SK-N-SH treated with all-trans-retinoic acid at 6 μM for 48 hours (cell line): ENCODE results near the gene MRPL16.

Source experiments
- ATAC-seq: fragments of 200-7000 bp; cut with Tn5 transposase; 3 replicates; pipeline ENCODE4 v1.9.1; 2020; ENCODE audit warnings: mild to moderate bottlenecking, moderate library complexity
- ARNTL ChIP-seq: fragments of 450-650 bp; formaldehyde crosslinking; IDR thresholded peaks from 2 replicates; pipeline ENCODE4 v1.5.0; 2020; ENCODE audit warnings: low read depth, mild to moderate bottlenecking, moderate library complexity, borderline replicate concordance
- BACH2 ChIP-seq: fragments of 250-450 bp; sonication (Bioruptor Pico); IDR thresholded peaks from 2 replicates; pipeline ENCODE4 v1.9.0; 2021; ENCODE audit warnings: mild to moderate bottlenecking, borderline replicate concordance
- CREB5 ChIP-seq: fragments of 250-450 bp; sonication (Bioruptor Pico); IDR thresholded peaks from 2 replicates; pipeline ENCODE4 v1.5.1; 2020; ENCODE audit warnings: low read depth, mild to moderate bottlenecking, moderate library complexity
- CSDC2 ChIP-seq: fragments of 250-450 bp; sonication (Bioruptor Pico); IDR thresholded peaks from 2 replicates; pipeline ENCODE4 v1.5.0; 2020; ENCODE audit warnings: mild to moderate bottlenecking, moderate library complexity
- CSRNP3 ChIP-seq: fragments of 250-450 bp; sonication (Bioruptor Pico); IDR thresholded peaks from 2 replicates; pipeline ENCODE4 v1.5.1; 2021; ENCODE audit warnings: mild to moderate bottlenecking, moderate library complexity
- ESRRG ChIP-seq: fragments of 250-450 bp; sonication (Bioruptor Pico); IDR thresholded peaks from 2 replicates; pipeline ENCODE4 v1.6.1; 2021; ENCODE audit warnings: mild to moderate bottlenecking
- GLIS3 ChIP-seq: fragments of 250-450 bp; sonication (Bioruptor Pico); IDR thresholded peaks from 2 replicates; pipeline ENCODE4 v1.5.0; 2020; ENCODE audit warnings: mild to moderate bottlenecking, moderate library complexity
- ISL1 ChIP-seq: fragments of 250-450 bp; sonication (Bioruptor Pico); IDR thresholded peaks from 2 replicates; pipeline ENCODE4 v2.1.2; 2022; ENCODE audit warnings: mild to moderate bottlenecking, moderate library complexity
- OSR1 ChIP-seq: fragments of 250-450 bp; sonication (Bioruptor Pico); IDR thresholded peaks from 2 replicates; pipeline ENCODE4 v1.8.0; 2022; ENCODE audit warnings: moderate library complexity, mild to moderate bottlenecking, inconsistent platforms
- PATZ1 ChIP-seq: fragments of 250-450 bp; sonication (Bioruptor Pico); IDR thresholded peaks from 2 replicates; pipeline ENCODE4 v1.8.0; 2020; ENCODE audit warnings: mild to moderate bottlenecking, moderate library complexity, borderline replicate concordance
- PPARA ChIP-seq: fragments of 250-450 bp; sonication (Bioruptor Pico); IDR thresholded peaks from 2 replicates; pipeline ENCODE4 v1.5.0; 2020; ENCODE audit warnings: mild to moderate bottlenecking, borderline replicate concordance
- RARB ChIP-seq: fragments of 250-450 bp; sonication (Bioruptor Pico); IDR thresholded peaks from 2 replicates; pipeline ENCODE4 v1.8.0; 2021; ENCODE audit warnings: mild to moderate bottlenecking, moderate library complexity
- SNAI2 ChIP-seq: fragments of 250-450 bp; sonication (Bioruptor Pico); IDR thresholded peaks from 2 replicates; pipeline ENCODE4 v1.5.0; 2020; ENCODE audit warnings: mild to moderate bottlenecking, moderate library complexity
- TCF4 ChIP-seq: fragments of 250-450 bp; sonication (Bioruptor Pico); IDR thresholded peaks from 2 replicates; pipeline ENCODE4 v1.8.0; 2021; ENCODE audit warnings: mild to moderate bottlenecking, moderate library complexity, borderline replicate concordance
- TOX ChIP-seq: fragments of 250-450 bp; sonication (Bioruptor Pico); IDR thresholded peaks from 2 replicates; pipeline ENCODE4 v1.8.0; 2021; ENCODE audit warnings: mild to moderate bottlenecking, moderate library complexity, borderline replicate concordance
- ZC3H10 ChIP-seq: fragments of 250-450 bp; sonication (Bioruptor Pico); IDR thresholded peaks from 2 replicates; pipeline ENCODE4 v1.5.1; 2021; ENCODE audit warnings: mild to moderate bottlenecking, moderate library complexity
- ZFP30 ChIP-seq: fragments of 450-650 bp; formaldehyde crosslinking; IDR thresholded peaks from 2 replicates; pipeline ENCODE4 v1.5.0; 2022; ENCODE audit warnings: mild to moderate bottlenecking, moderate library complexity
- ZNF565 ChIP-seq: fragments of 450-650 bp; formaldehyde crosslinking; conservative IDR thresholded peaks from 2 replicates; pipeline ENCODE4 v1.5.0; 2020; ENCODE audit warnings: low read depth, mild to moderate bottlenecking, moderate library complexity
- ZNF70 ChIP-seq: fragments of 450-650 bp; formaldehyde crosslinking; IDR thresholded peaks from 2 replicates; pipeline ENCODE4 v1.5.0; 2020; ENCODE audit warnings: mild to moderate bottlenecking, moderate library complexity
- ZNF8 ChIP-seq: fragments of 450-650 bp; formaldehyde crosslinking; IDR thresholded peaks from 2 replicates; pipeline ENCODE4 v1.5.0; 2020; ENCODE audit warnings: mild to moderate bottlenecking, moderate library complexity
- TF ChIP-seq, protein P1 (sequence below): fragments of 250-450 bp; sonication (Bioruptor Pico); IDR thresholded peaks from 2 replicates; pipeline ENCODE4 v1.8.0; 2021; ENCODE audit warnings: low read depth, mild to moderate bottlenecking, moderate library complexity, borderline replicate concordance
- TF ChIP-seq, protein P2 (sequence below): fragments of 250-450 bp; sonication (Bioruptor Pico); IDR thresholded peaks from 2 replicates; pipeline ENCODE4 v1.5.0; 2020; ENCODE audit warnings: mild to moderate bottlenecking, moderate library complexity

The MRPL16 gene

DNA sequence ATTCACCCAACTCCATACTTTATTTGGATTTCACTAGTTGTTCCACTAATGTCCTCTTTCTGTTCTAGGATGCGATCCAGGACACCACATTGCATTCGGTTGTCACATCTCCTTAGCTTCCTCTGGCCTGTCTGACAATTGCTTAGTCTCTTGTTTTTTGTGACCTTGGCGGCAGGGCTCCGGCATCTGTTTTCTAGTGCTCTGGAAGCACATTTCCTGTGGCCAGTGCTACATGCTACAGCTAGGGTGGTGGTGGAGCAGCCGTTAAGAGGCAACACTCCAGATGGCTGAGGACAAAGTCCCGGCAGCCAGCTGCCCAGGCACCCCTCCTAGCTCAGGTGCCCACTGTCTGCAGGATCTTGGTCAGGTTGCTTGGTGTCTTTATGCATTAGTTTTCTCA is 48.6 kb downstream of the MRPL16 start:
- TF ChIP-seq ZNF8 (no peak), PPARA (no peak), PATZ1 (CRISPR knock-in tag) (no peak), ZC3H10 (CRISPR knock-in tag) (no peak), GLIS3 (CRISPR knock-in tag) (no peak), BACH2 (no peak), ZNF565 (CRISPR knock-in tag) (no peak), RARB (CRISPR knock-in tag) (no peak), CSDC2 (CRISPR knock-in tag) (no peak), ZNF70 (CRISPR knock-in tag) (no peak), TOX (CRISPR knock-in tag) (no peak), ESRRG (CRISPR knock-in tag) (no peak), CREB5 (no peak), ZFP30 (CRISPR knock-in tag) (no peak), TCF4 (CRISPR knock-in tag) (no peak), OSR1 (CRISPR knock-in tag) (no peak), CSRNP3 (CRISPR knock-in tag) (no peak)
- TF ChIP-seq, protein P1, sequence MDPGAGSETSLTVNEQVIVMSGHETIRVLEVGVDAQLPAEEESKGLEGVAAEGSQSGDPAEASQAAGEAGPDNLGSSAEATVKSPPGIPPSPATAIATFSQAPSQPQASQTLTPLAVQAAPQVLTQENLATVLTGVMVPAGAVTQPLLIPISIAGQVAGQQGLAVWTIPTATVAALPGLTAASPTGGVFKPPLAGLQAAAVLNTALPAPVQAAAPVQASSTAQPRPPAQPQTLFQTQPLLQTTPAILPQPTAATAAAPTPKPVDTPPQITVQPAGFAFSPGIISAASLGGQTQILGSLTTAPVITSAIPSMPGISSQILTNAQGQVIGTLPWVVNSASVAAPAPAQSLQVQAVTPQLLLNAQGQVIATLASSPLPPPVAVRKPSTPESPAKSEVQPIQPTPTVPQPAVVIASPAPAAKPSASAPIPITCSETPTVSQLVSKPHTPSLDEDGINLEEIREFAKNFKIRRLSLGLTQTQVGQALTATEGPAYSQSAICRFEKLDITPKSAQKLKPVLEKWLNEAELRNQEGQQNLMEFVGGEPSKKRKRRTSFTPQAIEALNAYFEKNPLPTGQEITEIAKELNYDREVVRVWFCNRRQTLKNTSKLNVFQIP (CRISPR knock-in tag), result no peak
- TF ChIP-seq, protein P2, sequence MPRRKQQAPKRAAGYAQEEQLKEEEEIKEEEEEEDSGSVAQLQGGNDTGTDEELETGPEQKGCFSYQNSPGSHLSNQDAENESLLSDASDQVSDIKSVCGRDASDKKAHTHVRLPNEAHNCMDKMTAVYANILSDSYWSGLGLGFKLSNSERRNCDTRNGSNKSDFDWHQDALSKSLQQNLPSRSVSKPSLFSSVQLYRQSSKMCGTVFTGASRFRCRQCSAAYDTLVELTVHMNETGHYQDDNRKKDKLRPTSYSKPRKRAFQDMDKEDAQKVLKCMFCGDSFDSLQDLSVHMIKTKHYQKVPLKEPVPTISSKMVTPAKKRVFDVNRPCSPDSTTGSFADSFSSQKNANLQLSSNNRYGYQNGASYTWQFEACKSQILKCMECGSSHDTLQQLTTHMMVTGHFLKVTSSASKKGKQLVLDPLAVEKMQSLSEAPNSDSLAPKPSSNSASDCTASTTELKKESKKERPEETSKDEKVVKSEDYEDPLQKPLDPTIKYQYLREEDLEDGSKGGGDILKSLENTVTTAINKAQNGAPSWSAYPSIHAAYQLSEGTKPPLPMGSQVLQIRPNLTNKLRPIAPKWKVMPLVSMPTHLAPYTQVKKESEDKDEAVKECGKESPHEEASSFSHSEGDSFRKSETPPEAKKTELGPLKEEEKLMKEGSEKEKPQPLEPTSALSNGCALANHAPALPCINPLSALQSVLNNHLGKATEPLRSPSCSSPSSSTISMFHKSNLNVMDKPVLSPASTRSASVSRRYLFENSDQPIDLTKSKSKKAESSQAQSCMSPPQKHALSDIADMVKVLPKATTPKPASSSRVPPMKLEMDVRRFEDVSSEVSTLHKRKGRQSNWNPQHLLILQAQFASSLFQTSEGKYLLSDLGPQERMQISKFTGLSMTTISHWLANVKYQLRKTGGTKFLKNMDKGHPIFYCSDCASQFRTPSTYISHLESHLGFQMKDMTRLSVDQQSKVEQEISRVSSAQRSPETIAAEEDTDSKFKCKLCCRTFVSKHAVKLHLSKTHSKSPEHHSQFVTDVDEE (CRISPR knock-in tag), result no peak
- ATAC-seq, result no peak

GRCh38 chr11:59760771-59761170 is 49.8 kb downstream of the MRPL16 start:
- TF ChIP-seq PPARA, result no peak
- TF ChIP-seq BACH2, result no peak
- TF ChIP-seq ZNF8, result no peak
- TF ChIP-seq ISL1, result no peak
- TF ChIP-seq ARNTL, result no peak
- TF ChIP-seq TCF4 (CRISPR knock-in tag), result no peak
- no peak for TF ChIP-seq CSRNP3 (CRISPR knock-in tag)
- TF ChIP-seq SNAI2, result no peak
- TF ChIP-seq CREB5, result no peak
- TF ChIP-seq, protein P1 (CRISPR knock-in tag), result no peak
- TF ChIP-seq ZNF565 (CRISPR knock-in tag), result no peak
- no peak for TF ChIP-seq CSDC2 (CRISPR knock-in tag)
- no peak for TF ChIP-seq ZC3H10 (CRISPR knock-in tag)
- TF ChIP-seq, all 23 proteins: peak for 0
- ATAC-seq, result no peak
